Upper lobe of left lung (tissue), 4 donors: ENCODE data around the gene TNFAIP2.

ENCODE experiments used
- CTCF ChIP-seq, 6 experiments: fragments of 450-650 bp in 4 of 6; fragments of 200-600 bp in 2 of 6; sonication (generic) in 2 of 6; IDR thresholded peaks; one replicate each; pipeline ENCODE4 v1.5.1; 2016 to 2019; ENCODE audit warnings: antibody characterized with exemption in 6 of 6
- EP300 ChIP-seq, 4 donors: sonication (generic); formaldehyde crosslinking; IDR thresholded peaks; one replicate each; pipeline ENCODE4 v1.5.1; 2017; ENCODE audit warnings: antibody characterized with exemption in 4 of 4, control low read depth in 2 of 4
- POLR2A ChIP-seq, 4 donors: fragments of 450-650 bp; IDR thresholded peaks; one replicate each; pipeline ENCODE4 v1.5.1; 2016 to 2017; ENCODE audit warnings: antibody characterized with exemption in 4 of 4, mild to moderate bottlenecking in 2 of 4
- POLR2AphosphoS5 ChIP-seq, 2 donors: sonication (generic); formaldehyde crosslinking; IDR thresholded peaks; one replicate each; pipeline ENCODE4 v1.5.1; 2017; ENCODE audit warnings: antibody characterized with exemption in 2 of 2

GRCh38 chr14:103122585-103122946, 695 bp upstream of the TNFAIP2 start:
- TF ChIP-seq POLR2A (IDR thresholded peaks at IDR 0.05): no peak
- no peak for TF ChIP-seq CTCF (IDR thresholded peaks at IDR 0.05)
- no peak for TF ChIP-seq POLR2AphosphoS5 (IDR thresholded peaks at IDR 0.05)
- TF ChIP-seq EP300 (IDR thresholded peaks at IDR 0.05): no peak
